MCF 10A (cell line): ENCODE measurements around the gene FAAP100. TPM values are rescaled to one million over a fixed set of nuclear protein-coding genes. Genes with fewer than 3 reads are reported as not detected.

ENCODE experiments used
- BruUV-seq: library from RNA; stranded (reverse); fragments of 400-500 nt; replicated peaks from 2 replicates; lab custom pipeline; 2021; lab: Mats Ljungman, UMichigan
- CTCF ChIA-PET: fragments of 300-600 bp; sonication (Branson Sonifier 250); formaldehyde crosslinking; extraction: SDS; loops from one replicate; lab custom pipeline; 2021; ENCODE audit warnings: antibody characterized with exemption, inconsistent platforms; lab: Yijun Ruan, JAX
- POLR2A ChIA-PET: fragments of 300-600, 350-650 bp; sonication (Branson Sonifier 250); formaldehyde crosslinking; extraction: SDS; loops from one replicate; lab custom pipeline; 2020; ENCODE audit warnings: antibody characterized with exemption, inconsistent platforms; lab: Yijun Ruan, JAX
- DNase-seq: peaks from one replicate; pipeline ENCODE4 v3.0.0-alpha.2; 2018; ENCODE audit not compliant: unreplicated experiment
- H3K27ac Mint-ChIP-seq: one replicate; pipeline ENCODE4 v1.8.0; 2022; ENCODE audit warnings: mild to moderate bottlenecking, low read depth, mixed read lengths; ENCODE audit not compliant: unreplicated experiment
- H3K27me3 Mint-ChIP-seq: one replicate; pipeline ENCODE4 v1.8.0; 2022; ENCODE audit warnings: mixed read lengths; ENCODE audit not compliant: insufficient read depth, unreplicated experiment
- H3K36me3 Mint-ChIP-seq: one replicate; pipeline ENCODE4 v1.8.0; 2022; ENCODE audit warnings: mild to moderate bottlenecking, moderate library complexity, mixed read lengths; ENCODE audit not compliant: insufficient read depth, unreplicated experiment
- H3K4me1 Mint-ChIP-seq: one replicate; pipeline ENCODE4 v1.8.0; 2022; ENCODE audit warnings: mixed read lengths; ENCODE audit not compliant: insufficient read depth, unreplicated experiment
- H3K4me3 Mint-ChIP-seq: one replicate; pipeline ENCODE4 v1.8.0; 2022; ENCODE audit warnings: mild to moderate bottlenecking, moderate library complexity, mixed read lengths; ENCODE audit not compliant: unreplicated experiment
- H3K9me3 Mint-ChIP-seq: one replicate; pipeline ENCODE4 v1.8.0; 2022; ENCODE audit warnings: mixed read lengths; ENCODE audit not compliant: unreplicated experiment
- intact Hi-C: fragments of 100-400 bp; cut with micrococcal nuclease; formaldehyde crosslinking; loops from 2 replicates; pipeline ENCODE4 v1.14.1; 2022
- total RNA-seq: library from RNA; stranded (reverse); gene quantifications from 2 replicates; pipeline ENCODE4 v1.2.3, GENCODE V29; 2022
- TF ChIP-seq, protein P1 (sequence below): fragments of 200-600 bp; IDR thresholded peaks from one replicate; pipeline ENCODE4 v1.8.0; 2022; ENCODE audit warnings: antibody characterized with exemption, mild to moderate bottlenecking; ENCODE audit not compliant: unreplicated experiment

FAAP100 gene
- total RNA-seq, 1 experiment from 2014 or later: 32.5 TPM

DNA sequence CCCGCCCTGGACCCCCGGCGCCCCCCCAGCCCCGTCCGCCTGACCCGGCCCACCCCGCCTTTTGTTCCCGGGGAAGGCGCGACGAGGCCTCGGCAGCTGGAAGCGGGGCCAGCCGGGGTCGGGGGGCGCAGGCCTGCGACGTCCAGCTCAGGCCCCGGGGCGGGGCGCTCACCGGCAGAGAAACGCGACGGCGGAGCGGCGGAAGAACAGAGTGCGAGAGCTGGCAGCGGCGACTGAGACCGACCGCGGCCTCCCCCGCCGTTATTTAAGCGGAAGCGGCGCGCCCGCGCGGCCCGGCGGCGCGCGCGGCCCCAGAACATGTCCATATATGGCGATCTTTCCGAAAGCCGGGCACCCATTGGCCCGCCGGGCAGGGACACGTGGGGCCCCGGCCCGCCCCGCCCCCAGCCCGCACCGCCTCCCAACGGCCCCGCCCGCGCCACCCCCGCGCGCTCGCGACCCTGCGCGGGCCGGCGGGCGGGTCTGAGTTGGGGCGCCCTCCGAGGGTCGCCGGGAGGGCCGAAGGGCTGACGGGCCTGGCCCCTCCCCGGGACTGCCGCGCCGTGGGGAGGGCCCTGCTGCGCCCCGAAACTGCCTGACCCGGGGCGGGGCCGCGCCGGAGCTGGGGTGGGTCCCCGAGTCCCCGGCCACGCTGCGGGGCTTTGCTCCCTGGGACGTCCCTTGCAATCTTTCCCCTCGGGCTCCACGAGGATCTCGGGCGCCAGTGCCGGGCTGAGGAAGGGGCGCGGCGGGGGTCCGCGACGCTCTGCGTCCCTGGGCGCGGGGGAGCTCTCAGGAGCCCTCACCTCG, 39.4 kb downstream of the FAAP100 start, which contains the start of gene ACTG1:
TSS of gene ACTG1 (minus strand) at position 238 of the 810 bp plus-strand sequence. CDS start 445 bp downstream, outside the sequence.
- Mint-ChIP-seq H3K27ac (peak within 1 kb of the TSS; percentile 91), H3K36me3 (peaks cover 58% of the 10 kb centered on the region), H3K27me3 (no peaks in the 10 kb centered on the region), H3K4me1 (peaks cover 25% of the 10 kb centered on the region), H3K4me3 (peak within 1 kb of the TSS; percentile 92), H3K9me3 (no peaks in the 10 kb centered on the region)
- POLR2A ChIA-PET: interaction anchor here (0.6 to 9.4 kb wide), 16 partner anchors 39 to 418 kb away, joined by 3 to 169 read pairs (median 4); partner anchors contain the start of genes BAHCC1, FAAP100, NDUFAF8 and NPB
- CTCF ChIA-PET: interaction anchor here (0.8 kb wide), 1 partner anchor 38 kb away, joined by 3 read pairs; no protein-coding TSS in a partner anchor
- no TSS peak for BruUV-seq
- intact Hi-C loops: loop anchor here (2.0 kb wide), 1 partner anchor 88 kb away; no protein-coding TSS in a partner anchor
- DNase-seq: peak; percentile 92
- TF ChIP-seq, protein P1, sequence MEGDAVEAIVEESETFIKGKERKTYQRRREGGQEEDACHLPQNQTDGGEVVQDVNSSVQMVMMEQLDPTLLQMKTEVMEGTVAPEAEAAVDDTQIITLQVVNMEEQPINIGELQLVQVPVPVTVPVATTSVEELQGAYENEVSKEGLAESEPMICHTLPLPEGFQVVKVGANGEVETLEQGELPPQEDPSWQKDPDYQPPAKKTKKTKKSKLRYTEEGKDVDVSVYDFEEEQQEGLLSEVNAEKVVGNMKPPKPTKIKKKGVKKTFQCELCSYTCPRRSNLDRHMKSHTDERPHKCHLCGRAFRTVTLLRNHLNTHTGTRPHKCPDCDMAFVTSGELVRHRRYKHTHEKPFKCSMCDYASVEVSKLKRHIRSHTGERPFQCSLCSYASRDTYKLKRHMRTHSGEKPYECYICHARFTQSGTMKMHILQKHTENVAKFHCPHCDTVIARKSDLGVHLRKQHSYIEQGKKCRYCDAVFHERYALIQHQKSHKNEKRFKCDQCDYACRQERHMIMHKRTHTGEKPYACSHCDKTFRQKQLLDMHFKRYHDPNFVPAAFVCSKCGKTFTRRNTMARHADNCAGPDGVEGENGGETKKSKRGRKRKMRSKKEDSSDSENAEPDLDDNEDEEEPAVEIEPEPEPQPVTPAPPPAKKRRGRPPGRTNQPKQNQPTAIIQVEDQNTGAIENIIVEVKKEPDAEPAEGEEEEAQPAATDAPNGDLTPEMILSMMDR: no peak

- no peak for DNase-seq
- POLR2A ChIA-PET: interaction anchor here (0.6 to 9.4 kb wide), 12 partner anchors 40 to 417 kb away, joined by 3 to 169 read pairs (median 3); partner anchors contain the start of genes BAHCC1, FAAP100, NDUFAF8 and NPB
- TF ChIP-seq, protein P1: no peak
- Mint-ChIP-seq H3K4me1 (peaks cover 25% of the 10 kb centered on the region), H3K27me3 (no peaks in the 10 kb centered on the region), H3K4me3 (peak overlapping the region; percentile 92), H3K9me3 (no peaks in the 10 kb centered on the region), H3K27ac (peak overlapping the region; percentile 91), H3K36me3 (peaks cover 62% of the 10 kb centered on the region)
- BruUV-seq: TSS peak; percentile 62
- CTCF ChIA-PET: interaction anchor here (0.8 kb wide), 1 partner anchor 39 kb away, joined by 3 read pairs; no protein-coding TSS in a partner anchor
- intact Hi-C loops: loop anchor here (2.0 kb wide), 1 partner anchor 89 kb away; no protein-coding TSS in a partner anchor
Measured at GRCh38 chr17:81511804-81512561, 40.2 kb downstream of the FAAP100 start.

GRCh38 chr17:81511554-81511803, 40.7 kb downstream of the FAAP100 start:
- H3K27ac Mint-ChIP-seq: peak overlapping the region; percentile 91
- intact Hi-C loops: no loop called here
- H3K4me1 Mint-ChIP-seq: peaks cover 25% of the 10 kb centered on the region
- BruUV-seq: no TSS peak
- CTCF ChIA-PET: interaction anchor here (0.9 kb wide), 1 partner anchor 91 kb away, joined by 3 read pairs; no protein-coding TSS in a partner anchor
- TF ChIP-seq, protein P1: no peak
- peak overlapping the region; percentile 92 for H3K4me3 Mint-ChIP-seq
- H3K27me3 Mint-ChIP-seq: no peaks in the 10 kb centered on the region
- no peak for DNase-seq
- POLR2A ChIA-PET: interaction anchor here (0.6 to 9.4 kb wide), 9 partner anchors 23 to 272 kb away, joined by 3 to 169 read pairs (median 4); partner anchors contain the start of genes BAHCC1, FAAP100 and HGS
- H3K36me3 Mint-ChIP-seq: peaks cover 67% of the 10 kb centered on the region
- no peaks in the 10 kb centered on the region for H3K9me3 Mint-ChIP-seq
